Neural cell (in vitro differentiated cells): ENCODE results near the gene C17orf58. TPM values are rescaled to one million over a fixed set of nuclear protein-coding genes. Genes with fewer than 3 reads are reported as not detected.
"Not testable (repeated sequence)": the region's sequence is repeated elsewhere in the genome, so short reads cannot be mapped to it uniquely, and the experiment has no call there.

ENCODE experiments used
- H2AFZ ChIP-seq: fragments of 200-600, 300-800 bp; sonication (generic), shearing (Covaris generic); 2 replicates; pipeline ENCODE4 v1.6.0; 2014; ENCODE audit warnings: low read depth, mild to moderate bottlenecking, antibody characterized with exemption, low read length, moderate library complexity
- H3F3A ChIP-seq: fragments of 200-600 bp; shearing (Covaris generic); 2 replicates; pipeline ENCODE4 v1.6.1; 2016; ENCODE audit warnings: mild to moderate bottlenecking, moderate library complexity, mixed read lengths, antibody characterized with exemption, low read length; ENCODE audit not compliant: insufficient read depth, poor library complexity, severe bottlenecking
- H3K27ac ChIP-seq: fragments of 200-600, 300-800 bp; sonication (generic), shearing (Covaris generic); 2 replicates; pipeline ENCODE4 v1.5.1; 2014; ENCODE audit warnings: mild to moderate bottlenecking, low read length, moderate library complexity
- H3K27me3 ChIP-seq: fragments of 300-800, 200-600 bp; sonication (generic), shearing (Covaris generic); 2 replicates; pipeline ENCODE4 v1.6.0; 2014; ENCODE audit warnings: mild to moderate bottlenecking, low read depth, low read length, moderate library complexity; ENCODE audit not compliant: insufficient read depth
- H3K36me3 ChIP-seq: fragments of 300-800, 200-600 bp; sonication (generic), shearing (Covaris generic); 2 replicates; pipeline ENCODE4 v1.5.1; 2014; ENCODE audit warnings: mild to moderate bottlenecking, antibody characterized with exemption, low read length, moderate library complexity; ENCODE audit not compliant: insufficient read depth
- H3K4me2 ChIP-seq: fragments of 300-800, 200-600 bp; sonication (generic), shearing (Covaris generic); 2 replicates; pipeline ENCODE4 v1.6.0; 2014; ENCODE audit warnings: mild to moderate bottlenecking, low read length
- H3K4me3 ChIP-seq: fragments of 300-800, 200-600 bp; sonication (generic), shearing (Covaris generic); 2 replicates; pipeline ENCODE4 v1.5.1; 2014; ENCODE audit warnings: mild to moderate bottlenecking, low read length, moderate library complexity
- H3K79me2 ChIP-seq: fragments of 200-600 bp; shearing (Covaris generic); replicated peaks from 2 replicates; pipeline ENCODE4 v1.6.0; 2014; ENCODE audit warnings: mild to moderate bottlenecking, low read length, moderate library complexity; ENCODE audit not compliant: insufficient read depth
- H3K9ac ChIP-seq: fragments of 300-800, 200-600 bp; sonication (generic), shearing (Covaris generic); 2 replicates; pipeline ENCODE4 v1.6.1; 2016; ENCODE audit warnings: mild to moderate bottlenecking, low read length, mixed read lengths
- H3K9me2 ChIP-seq: fragments of 200-600 bp; shearing (Covaris generic); 2 replicates; pipeline ENCODE4 v1.6.1; 2016; ENCODE audit warnings: mild to moderate bottlenecking, low read length, mixed read lengths; ENCODE audit not compliant: insufficient read depth
- H3K9me3 ChIP-seq: fragments of 200-600, 300-800 bp; sonication (generic), shearing (Covaris generic); 2 replicates; pipeline ENCODE4 v1.6.1; 2016; ENCODE audit warnings: mild to moderate bottlenecking, mixed run types, low read length, moderate library complexity, mixed read lengths
- H4K20me1 ChIP-seq: fragments of 200-600 bp; shearing (Covaris generic); 2 replicates; pipeline ENCODE4 v1.6.1; 2016; ENCODE audit warnings: mild to moderate bottlenecking, mixed run types; ENCODE audit not compliant: insufficient read depth
- EP300 ChIP-seq: fragments of 450-650 bp; conservative IDR thresholded peaks from 2 replicates; pipeline ENCODE4 v1.6.1; 2014; ENCODE audit warnings: antibody characterized with exemption, mild to moderate bottlenecking, moderate library complexity; ENCODE audit not compliant: poor library complexity, severe bottlenecking
- EZH2 ChIP-seq: fragments of 200-600, 300-800 bp; shearing (Covaris generic), sonication (generic); IDR thresholded peaks from 2 replicates; pipeline ENCODE4 v1.6.1; 2014; ENCODE audit warnings: antibody characterized with exemption, low read length, borderline replicate concordance, mild to moderate bottlenecking; ENCODE audit not compliant: insufficient read depth, poor library complexity, severe bottlenecking
- MXI1 ChIP-seq: fragments of 450-650 bp; conservative IDR thresholded peaks from 2 replicates; pipeline ENCODE4 v1.6.1; 2014; ENCODE audit warnings: antibody characterized with exemption, mild to moderate bottlenecking; ENCODE audit not compliant: poor library complexity, severe bottlenecking
- POLR2AphosphoS5 ChIP-seq: IDR thresholded peaks from 2 replicates; pipeline ENCODE4 v1.6.1; 2012
- RAD21 ChIP-seq: fragments of 450-650 bp; conservative IDR thresholded peaks from 2 replicates; pipeline ENCODE4 v1.6.1; 2014; ENCODE audit warnings: antibody characterized with exemption, mild to moderate bottlenecking, moderate library complexity
- SMC3 ChIP-seq: fragments of 450-650 bp; conservative IDR thresholded peaks from 2 replicates; pipeline ENCODE4 v1.6.1; 2014; ENCODE audit warnings: antibody characterized with exemption, mild to moderate bottlenecking, moderate library complexity; ENCODE audit not compliant: poor library complexity
- TAF1 ChIP-seq: IDR thresholded peaks from 2 replicates; pipeline ENCODE4 v1.6.1; 2012; ENCODE audit warnings: low read depth
- polyA plus RNA-seq: library from polyadenylated mRNA; depleted of rRNA; stranded (reverse); fragments of >200 nt; gene quantifications from 2 replicates; pipeline ENCODE4 v1.2.3, GENCODE V29; 2014
- TF ChIP-seq, protein P1 (sequence below): IDR thresholded peaks from 2 replicates; pipeline ENCODE4 v1.6.1; 2012; ENCODE audit warnings: borderline replicate concordance
- TF ChIP-seq, protein P2 (sequence below): fragments of 450-650 bp; IDR thresholded peaks from 2 replicates; pipeline ENCODE4 v1.5.1; 2014; ENCODE audit warnings: antibody characterized with exemption, mild to moderate bottlenecking, moderate library complexity; ENCODE audit not compliant: poor library complexity, severe bottlenecking

Gene C17orf58
- polyA plus RNA-seq, 1 donor from 2014 or later, result 54.5 TPM

DNA sequence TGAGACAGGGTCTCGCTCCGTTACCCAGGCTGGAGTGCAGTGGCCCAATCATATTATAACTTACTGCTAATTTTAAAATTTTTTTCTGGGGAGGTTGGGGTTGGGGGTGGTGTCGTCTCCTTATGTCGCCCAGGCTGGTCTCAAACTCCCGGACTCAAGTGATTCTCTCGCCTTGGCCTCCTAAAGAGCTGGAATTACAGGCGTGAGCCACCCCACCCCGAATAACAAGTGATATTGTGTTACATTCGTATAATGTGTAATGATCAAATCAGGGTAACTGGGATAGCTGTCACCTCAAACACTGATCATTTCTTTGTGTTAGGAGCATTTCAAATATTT, 23.0 kb upstream of the C17orf58 start:
- no peaks in the 10 kb centered on the region for H3K9me2 ChIP-seq
- no peak overlapping the region for H3K27ac ChIP-seq
- H3K36me3 ChIP-seq, result no peaks in the 10 kb centered on the region
- peak overlapping the region; percentile 83 for H3K4me3 ChIP-seq
- H3K9ac ChIP-seq, result no peak overlapping the region
- H3K27me3 ChIP-seq, result no peaks in the 10 kb centered on the region
- no peaks in the 10 kb centered on the region for H3K79me2 ChIP-seq
- no peaks in the 10 kb centered on the region for H3F3A ChIP-seq
- H2AFZ ChIP-seq, result no peak overlapping the region
- H3K9me3 ChIP-seq, result no peaks in the 10 kb centered on the region
- H4K20me1 ChIP-seq, result no peaks in the 10 kb centered on the region
- H3K4me2 ChIP-seq, result no peak overlapping the region
- TF ChIP-seq MXI1, result no peak
- no peak for TF ChIP-seq POLR2AphosphoS5
- TF ChIP-seq, protein P1, sequence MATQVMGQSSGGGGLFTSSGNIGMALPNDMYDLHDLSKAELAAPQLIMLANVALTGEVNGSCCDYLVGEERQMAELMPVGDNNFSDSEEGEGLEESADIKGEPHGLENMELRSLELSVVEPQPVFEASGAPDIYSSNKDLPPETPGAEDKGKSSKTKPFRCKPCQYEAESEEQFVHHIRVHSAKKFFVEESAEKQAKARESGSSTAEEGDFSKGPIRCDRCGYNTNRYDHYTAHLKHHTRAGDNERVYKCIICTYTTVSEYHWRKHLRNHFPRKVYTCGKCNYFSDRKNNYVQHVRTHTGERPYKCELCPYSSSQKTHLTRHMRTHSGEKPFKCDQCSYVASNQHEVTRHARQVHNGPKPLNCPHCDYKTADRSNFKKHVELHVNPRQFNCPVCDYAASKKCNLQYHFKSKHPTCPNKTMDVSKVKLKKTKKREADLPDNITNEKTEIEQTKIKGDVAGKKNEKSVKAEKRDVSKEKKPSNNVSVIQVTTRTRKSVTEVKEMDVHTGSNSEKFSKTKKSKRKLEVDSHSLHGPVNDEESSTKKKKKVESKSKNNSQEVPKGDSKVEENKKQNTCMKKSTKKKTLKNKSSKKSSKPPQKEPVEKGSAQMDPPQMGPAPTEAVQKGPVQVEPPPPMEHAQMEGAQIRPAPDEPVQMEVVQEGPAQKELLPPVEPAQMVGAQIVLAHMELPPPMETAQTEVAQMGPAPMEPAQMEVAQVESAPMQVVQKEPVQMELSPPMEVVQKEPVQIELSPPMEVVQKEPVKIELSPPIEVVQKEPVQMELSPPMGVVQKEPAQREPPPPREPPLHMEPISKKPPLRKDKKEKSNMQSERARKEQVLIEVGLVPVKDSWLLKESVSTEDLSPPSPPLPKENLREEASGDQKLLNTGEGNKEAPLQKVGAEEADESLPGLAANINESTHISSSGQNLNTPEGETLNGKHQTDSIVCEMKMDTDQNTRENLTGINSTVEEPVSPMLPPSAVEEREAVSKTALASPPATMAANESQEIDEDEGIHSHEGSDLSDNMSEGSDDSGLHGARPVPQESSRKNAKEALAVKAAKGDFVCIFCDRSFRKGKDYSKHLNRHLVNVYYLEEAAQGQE, result no peak
- no peak for TF ChIP-seq EZH2
- TF ChIP-seq, protein P2, sequence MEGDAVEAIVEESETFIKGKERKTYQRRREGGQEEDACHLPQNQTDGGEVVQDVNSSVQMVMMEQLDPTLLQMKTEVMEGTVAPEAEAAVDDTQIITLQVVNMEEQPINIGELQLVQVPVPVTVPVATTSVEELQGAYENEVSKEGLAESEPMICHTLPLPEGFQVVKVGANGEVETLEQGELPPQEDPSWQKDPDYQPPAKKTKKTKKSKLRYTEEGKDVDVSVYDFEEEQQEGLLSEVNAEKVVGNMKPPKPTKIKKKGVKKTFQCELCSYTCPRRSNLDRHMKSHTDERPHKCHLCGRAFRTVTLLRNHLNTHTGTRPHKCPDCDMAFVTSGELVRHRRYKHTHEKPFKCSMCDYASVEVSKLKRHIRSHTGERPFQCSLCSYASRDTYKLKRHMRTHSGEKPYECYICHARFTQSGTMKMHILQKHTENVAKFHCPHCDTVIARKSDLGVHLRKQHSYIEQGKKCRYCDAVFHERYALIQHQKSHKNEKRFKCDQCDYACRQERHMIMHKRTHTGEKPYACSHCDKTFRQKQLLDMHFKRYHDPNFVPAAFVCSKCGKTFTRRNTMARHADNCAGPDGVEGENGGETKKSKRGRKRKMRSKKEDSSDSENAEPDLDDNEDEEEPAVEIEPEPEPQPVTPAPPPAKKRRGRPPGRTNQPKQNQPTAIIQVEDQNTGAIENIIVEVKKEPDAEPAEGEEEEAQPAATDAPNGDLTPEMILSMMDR, result no peak
- no peak for TF ChIP-seq TAF1
- no peak for TF ChIP-seq SMC3
- TF ChIP-seq RAD21, result no peak
- TF ChIP-seq EP300, result no peak

DNA sequence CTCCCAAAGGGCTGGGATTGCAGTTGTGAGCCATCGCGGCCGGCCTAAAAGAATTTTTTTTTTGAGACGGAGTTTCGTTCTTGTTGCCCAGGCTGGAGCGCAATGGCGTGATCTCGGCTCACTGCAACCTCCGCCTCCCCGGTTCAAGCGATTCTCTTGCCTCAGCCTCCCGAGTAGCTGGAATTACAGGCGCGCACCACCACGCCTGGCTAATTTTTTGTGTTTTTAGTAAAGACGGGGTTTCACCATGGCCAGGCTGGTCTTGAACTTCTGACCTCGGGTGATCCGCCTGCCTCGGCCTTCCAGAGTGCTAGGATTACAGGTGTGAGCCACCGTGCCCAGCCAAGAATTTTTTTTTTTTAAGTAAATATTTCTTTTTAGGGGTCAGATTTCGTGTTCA, 22.2 kb upstream of the C17orf58 start:
- not testable (repeated sequence) for H3K79me2 ChIP-seq, H4K20me1 ChIP-seq, H3K27me3 ChIP-seq, H3F3A ChIP-seq, H3K4me3 ChIP-seq, H3K9me3 ChIP-seq, H3K9me2 ChIP-seq, H3K27ac ChIP-seq, H3K36me3 ChIP-seq, H3K4me2 ChIP-seq, H2AFZ ChIP-seq, H3K9ac ChIP-seq

DNA sequence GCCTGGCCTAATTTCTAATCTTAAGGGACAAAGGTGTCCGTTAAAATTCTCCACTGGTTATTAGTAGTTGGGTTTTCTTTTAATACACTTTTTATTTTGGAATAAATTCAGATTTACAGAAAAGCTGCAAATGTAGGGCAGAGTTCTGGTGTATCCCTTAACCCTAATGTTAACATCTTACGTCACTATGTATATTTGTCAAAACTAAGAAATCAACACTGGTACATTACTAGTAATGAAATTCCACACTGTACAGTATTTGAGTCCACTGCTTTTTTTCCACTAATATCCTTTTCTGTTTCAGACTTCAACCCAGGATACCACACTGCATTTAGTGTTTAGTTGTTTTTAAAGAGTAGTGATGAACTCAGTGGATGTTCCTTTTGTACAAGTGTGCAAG, 20.6 kb upstream of the C17orf58 start:
- Histone ChIP-seq H3K27me3 (no peaks in the 10 kb centered on the region), H3F3A (no peaks in the 10 kb centered on the region), H3K4me2 (no peak overlapping the region), H3K9me3 (no peaks in the 10 kb centered on the region), H3K79me2 (no peaks in the 10 kb centered on the region), H4K20me1 (no peaks in the 10 kb centered on the region), H3K9me2 (no peaks in the 10 kb centered on the region), H3K27ac (no peak overlapping the region), H3K9ac (no peak overlapping the region), H3K4me3 (no peak overlapping the region), H2AFZ (no peak overlapping the region), H3K36me3 (no peaks in the 10 kb centered on the region)
- TF ChIP-seq POLR2AphosphoS5 (no peak), EP300 (no peak), EZH2 (no peak), SMC3 (no peak), MXI1 (no peak), TAF1 (no peak), RAD21 (no peak)
- TF ChIP-seq, protein P1, result no peak
